Neural progenitor cell (in vitro differentiated cells): ENCODE results near the gene PTPRG.

ENCODE experiments used
- EZH2 ChIP-seq: fragments of 200-600 bp; sonication (generic); IDR thresholded peaks from 2 replicates; pipeline ENCODE4 v1.6.1; 2017; ENCODE audit warnings: antibody characterized with exemption, mild to moderate bottlenecking, moderate library complexity
- EZH2phosphoT487 ChIP-seq: fragments of 200-600 bp; sonication (generic); IDR thresholded peaks from 2 replicates; pipeline ENCODE4 v1.6.1; 2017; ENCODE audit warnings: antibody characterized with exemption
- TF ChIP-seq, protein P1 (sequence below): fragments of 200-600 bp; sonication (generic); IDR thresholded peaks from 2 replicates; pipeline ENCODE4 v1.5.1; 2017; ENCODE audit warnings: antibody characterized with exemption, mild to moderate bottlenecking

DNA sequence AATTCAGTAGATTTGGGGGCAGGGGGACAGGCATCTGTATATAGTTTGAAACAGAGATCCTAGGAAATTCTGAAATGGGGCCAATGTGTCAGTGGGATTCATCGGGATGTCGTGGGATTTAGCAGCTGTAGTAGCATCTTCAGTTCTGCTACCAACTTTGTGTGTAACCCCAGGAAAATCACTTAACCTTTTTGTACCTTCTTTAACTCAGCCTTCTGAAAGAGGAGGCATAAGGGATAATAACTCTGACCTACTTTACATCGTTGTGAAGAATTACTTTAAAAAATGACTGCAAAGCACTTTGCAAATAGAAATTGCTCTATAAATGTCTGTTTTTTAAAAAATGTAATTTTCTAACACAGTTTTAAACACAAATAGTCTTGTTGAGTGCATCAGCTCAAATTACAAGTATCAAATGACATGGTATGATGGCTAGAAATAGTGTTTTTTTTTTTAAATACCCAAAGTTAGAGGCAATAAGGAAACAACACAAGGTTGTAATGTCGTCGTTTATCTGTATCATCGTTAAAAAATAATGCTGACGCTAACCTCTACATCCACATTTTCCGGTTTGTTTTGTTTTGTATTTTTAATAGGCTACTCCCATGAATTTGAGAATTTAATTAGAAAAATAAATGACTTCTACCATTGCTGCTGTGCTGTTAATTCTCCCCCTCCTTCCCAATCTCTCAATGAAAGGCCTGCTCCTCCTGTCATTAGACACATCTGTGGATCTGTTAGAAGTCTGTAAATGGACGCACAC, 338.5 kb downstream of the PTPRG start:
- TF ChIP-seq EZH2phosphoT487 (no peak), EZH2 (no peak)
- TF ChIP-seq, protein P1, sequence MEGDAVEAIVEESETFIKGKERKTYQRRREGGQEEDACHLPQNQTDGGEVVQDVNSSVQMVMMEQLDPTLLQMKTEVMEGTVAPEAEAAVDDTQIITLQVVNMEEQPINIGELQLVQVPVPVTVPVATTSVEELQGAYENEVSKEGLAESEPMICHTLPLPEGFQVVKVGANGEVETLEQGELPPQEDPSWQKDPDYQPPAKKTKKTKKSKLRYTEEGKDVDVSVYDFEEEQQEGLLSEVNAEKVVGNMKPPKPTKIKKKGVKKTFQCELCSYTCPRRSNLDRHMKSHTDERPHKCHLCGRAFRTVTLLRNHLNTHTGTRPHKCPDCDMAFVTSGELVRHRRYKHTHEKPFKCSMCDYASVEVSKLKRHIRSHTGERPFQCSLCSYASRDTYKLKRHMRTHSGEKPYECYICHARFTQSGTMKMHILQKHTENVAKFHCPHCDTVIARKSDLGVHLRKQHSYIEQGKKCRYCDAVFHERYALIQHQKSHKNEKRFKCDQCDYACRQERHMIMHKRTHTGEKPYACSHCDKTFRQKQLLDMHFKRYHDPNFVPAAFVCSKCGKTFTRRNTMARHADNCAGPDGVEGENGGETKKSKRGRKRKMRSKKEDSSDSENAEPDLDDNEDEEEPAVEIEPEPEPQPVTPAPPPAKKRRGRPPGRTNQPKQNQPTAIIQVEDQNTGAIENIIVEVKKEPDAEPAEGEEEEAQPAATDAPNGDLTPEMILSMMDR, result no peak
